ENCODE measurements around the gene MEF2C. TPM values are rescaled to one million over a fixed set of nuclear protein-coding genes. Genes with fewer than 3 reads are reported as not detected.

MEF2C gene
- total and polyA plus RNA-seq, 2 of the 13 experiments (the other 11 are each of a cell fraction or from before 2014, with no cell fraction given) = 0.02 TPM; not detected in 1

DNA sequence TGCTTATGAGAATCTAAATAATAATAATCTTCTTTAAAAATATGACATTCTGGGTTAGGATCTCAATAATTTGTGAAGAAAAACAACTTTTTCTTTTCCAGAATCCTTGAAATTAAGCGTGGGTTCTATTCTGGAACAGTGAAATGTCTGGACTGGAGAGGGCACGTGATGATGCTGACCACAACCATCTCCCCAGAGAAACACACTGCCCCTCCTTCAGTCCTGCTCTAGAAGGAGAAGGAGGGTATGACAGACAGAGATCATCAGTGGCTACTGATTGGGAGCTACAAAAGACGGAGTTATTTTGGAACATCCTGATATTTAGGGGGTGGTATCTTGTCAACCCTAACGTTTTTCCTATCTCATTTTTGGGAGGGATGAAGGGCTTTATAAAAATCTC, 40.2 kb downstream of the MEF2C start (continued):
- TF ChIP-seq, protein P1, sequence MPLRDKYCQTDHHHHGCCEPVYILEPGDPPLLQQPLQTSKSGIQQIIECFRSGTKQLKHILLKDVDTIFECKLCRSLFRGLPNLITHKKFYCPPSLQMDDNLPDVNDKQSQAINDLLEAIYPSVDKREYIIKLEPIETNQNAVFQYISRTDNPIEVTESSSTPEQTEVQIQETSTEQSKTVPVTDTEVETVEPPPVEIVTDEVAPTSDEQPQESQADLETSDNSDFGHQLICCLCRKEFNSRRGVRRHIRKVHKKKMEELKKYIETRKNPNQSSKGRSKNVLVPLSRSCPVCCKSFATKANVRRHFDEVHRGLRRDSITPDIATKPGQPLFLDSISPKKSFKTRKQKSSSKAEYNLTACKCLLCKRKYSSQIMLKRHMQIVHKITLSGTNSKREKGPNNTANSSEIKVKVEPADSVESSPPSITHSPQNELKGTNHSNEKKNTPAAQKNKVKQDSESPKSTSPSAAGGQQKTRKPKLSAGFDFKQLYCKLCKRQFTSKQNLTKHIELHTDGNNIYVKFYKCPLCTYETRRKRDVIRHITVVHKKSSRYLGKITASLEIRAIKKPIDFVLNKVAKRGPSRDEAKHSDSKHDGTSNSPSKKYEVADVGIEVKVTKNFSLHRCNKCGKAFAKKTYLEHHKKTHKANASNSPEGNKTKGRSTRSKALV (CRISPR knock-in tag; IDR thresholded peaks at IDR 0.05) = no peak

DNA sequence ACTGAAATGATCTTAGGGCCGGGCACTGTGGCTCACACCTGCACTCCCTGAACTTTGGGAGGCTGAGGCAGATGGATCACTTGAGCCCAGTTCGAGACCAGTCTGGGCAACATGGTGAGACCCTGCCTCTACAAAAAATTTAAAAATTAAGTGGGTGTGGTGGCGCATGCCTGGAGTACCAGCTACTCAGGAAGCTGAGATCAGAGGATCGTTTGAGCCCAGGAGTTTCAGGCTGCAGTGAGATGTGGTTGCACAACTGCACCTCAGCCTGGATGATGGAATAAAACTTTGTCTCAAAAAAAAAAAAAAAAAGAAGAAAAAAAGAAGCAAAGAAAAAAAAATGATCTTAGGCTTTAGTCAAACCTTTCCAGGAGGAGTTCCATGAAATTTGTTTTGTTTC, 41.8 kb downstream of the MEF2C start:
- no peak overlapping the region for H3K4me2 ChIP-seq (ENCODE audit: low read depth, low read length)
- CTCF ChIA-PET (ENCODE audit: low intra/inter-chr PET ratio, low total read pairs) = no interaction called here
- in situ Hi-C loops (cut with HindIII; ENCODE audit: extremely low pct_ligation_motif_present, low pct_unique_long_range_greater_than_20kb) = no loop called here

More for the DNA sequence above, 41.8 kb downstream of the MEF2C start:
- Histone ChIP-seq H4K20me1 (ENCODE audit: insufficient read depth, low read length) (no peaks in the 10 kb centered on the region), H3K36me3 (replicated peaks in 1 of 2; ENCODE audit: control insufficient read depth in 1 of 2, insufficient read depth in 2 of 2, low read length in 2 of 2) (no peaks in the 10 kb centered on the region), H2AFZ (ENCODE audit: low read length) (no peak overlapping the region), H3K79me2 (ENCODE audit: insufficient read depth, low read length) (no peaks in the 10 kb centered on the region), H3K4me1 (ENCODE audit: insufficient read depth, low read length) (no peaks in the 10 kb centered on the region), H3K9me3 (ENCODE audit: low read length) (no peaks in the 10 kb centered on the region), H3K27me3 (ENCODE audit: control insufficient read depth in 1 of 2, insufficient read depth in 2 of 2, low read length in 2 of 2) (no peaks in the 10 kb centered on the region), H3K4me3 (replicated peaks in 1 of 3; ENCODE audit: insufficient read depth in 1 of 3, low read depth in 2 of 3, low read length in 3 of 3) (no peak overlapping the region), H3K9ac (ENCODE audit: insufficient read depth, low read depth, low read length) (no peak overlapping the region), H3K27ac (ENCODE audit: extremely low read length, insufficient read depth, low read length) (no peak overlapping the region)
- POLR2A ChIA-PET = no interaction called here
- BruUV-seq (replicated peaks) = no TSS peak
- WGBS (ENCODE audit: low lambda C conversion rate) = 0% methylated on average over 4 of the region's 4 CpGs
- no peak for ATAC-seq
- no peak for DNase-seq (ENCODE audit: low spot score)
- TF ChIP-seq RAD51 (IDR thresholded peaks at IDR 0.05; ENCODE audit: borderline replicate concordance) = no peak
- TF ChIP-seq ZBTB26 (CRISPR knock-in tag; IDR thresholded peaks at IDR 0.05; ENCODE audit: borderline replicate concordance) = no peak
- TF ChIP-seq ZNF142 (CRISPR knock-in tag; IDR thresholded peaks at IDR 0.05) = no peak
- TF ChIP-seq MBNL3 (CRISPR knock-in tag; conservative IDR thresholded peaks at IDR 0.05) = no peak
- no peak for TF ChIP-seq NFATC3 (CRISPR knock-in tag; IDR thresholded peaks at IDR 0.05)
- TF ChIP-seq ZNF839 (CRISPR knock-in tag; IDR thresholded peaks at IDR 0.05; ENCODE audit: borderline replicate concordance) = no peak
- no peak for FAIRE-seq
- intact Hi-C loops (cut with micrococcal nuclease; ENCODE audit: unreplicated experiment) = no loop called here
